ENCODE measurements around the gene PDZD7. TPM values are rescaled to one million over a fixed set of nuclear protein-coding genes. Genes with fewer than 3 reads are reported as not detected.
"Not testable (repeated sequence)": the region's sequence is repeated elsewhere in the genome, so short reads cannot be mapped to it uniquely, and the experiment has no call there.

Gene PDZD7
- total RNA-seq, 1 donor from 2014 or later: 1.9 TPM

DNA sequence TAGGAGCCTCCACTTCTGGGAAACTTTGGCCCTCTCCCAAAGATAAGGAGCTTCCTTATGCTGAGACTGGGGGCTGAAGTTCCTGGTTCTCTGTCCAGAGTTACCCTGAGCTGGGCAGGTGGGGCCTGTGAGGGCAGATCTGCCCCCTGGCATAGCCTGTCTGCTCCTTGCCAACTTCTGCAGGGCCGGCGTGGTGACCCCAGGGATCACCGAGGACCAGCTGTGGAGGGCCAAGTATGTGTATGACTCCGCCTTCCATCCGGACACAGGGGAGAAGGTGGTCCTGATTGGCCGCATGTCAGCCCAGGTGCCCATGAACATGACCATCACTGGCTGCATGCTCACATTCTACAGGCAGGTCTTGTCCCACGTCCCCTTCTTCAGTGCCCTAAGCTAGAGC lies 4.4 kb upstream of the PDZD7 start:
- Mint-ChIP-seq H3K9me3 (ENCODE audit: unreplicated experiment) (no peaks in the 10 kb centered on the region), H3K36me3 (ENCODE audit: unreplicated experiment) (peaks cover 21% of the 10 kb centered on the region), H3K4me1 (ENCODE audit: unreplicated experiment) (peaks cover 21% of the 10 kb centered on the region), H3K27me3 (ENCODE audit: unreplicated experiment) (no peaks in the 10 kb centered on the region), H3K27ac (ENCODE audit: unreplicated experiment) (no peak overlapping the region), H3K4me3 (ENCODE audit: unreplicated experiment) (no peak overlapping the region)
- TF ChIP-seq, protein P1, sequence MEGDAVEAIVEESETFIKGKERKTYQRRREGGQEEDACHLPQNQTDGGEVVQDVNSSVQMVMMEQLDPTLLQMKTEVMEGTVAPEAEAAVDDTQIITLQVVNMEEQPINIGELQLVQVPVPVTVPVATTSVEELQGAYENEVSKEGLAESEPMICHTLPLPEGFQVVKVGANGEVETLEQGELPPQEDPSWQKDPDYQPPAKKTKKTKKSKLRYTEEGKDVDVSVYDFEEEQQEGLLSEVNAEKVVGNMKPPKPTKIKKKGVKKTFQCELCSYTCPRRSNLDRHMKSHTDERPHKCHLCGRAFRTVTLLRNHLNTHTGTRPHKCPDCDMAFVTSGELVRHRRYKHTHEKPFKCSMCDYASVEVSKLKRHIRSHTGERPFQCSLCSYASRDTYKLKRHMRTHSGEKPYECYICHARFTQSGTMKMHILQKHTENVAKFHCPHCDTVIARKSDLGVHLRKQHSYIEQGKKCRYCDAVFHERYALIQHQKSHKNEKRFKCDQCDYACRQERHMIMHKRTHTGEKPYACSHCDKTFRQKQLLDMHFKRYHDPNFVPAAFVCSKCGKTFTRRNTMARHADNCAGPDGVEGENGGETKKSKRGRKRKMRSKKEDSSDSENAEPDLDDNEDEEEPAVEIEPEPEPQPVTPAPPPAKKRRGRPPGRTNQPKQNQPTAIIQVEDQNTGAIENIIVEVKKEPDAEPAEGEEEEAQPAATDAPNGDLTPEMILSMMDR (IDR thresholded peaks at IDR 0.05): no peak
- DNase-seq (ENCODE audit: extremely low spot score, unreplicated experiment): no peak

DNA sequence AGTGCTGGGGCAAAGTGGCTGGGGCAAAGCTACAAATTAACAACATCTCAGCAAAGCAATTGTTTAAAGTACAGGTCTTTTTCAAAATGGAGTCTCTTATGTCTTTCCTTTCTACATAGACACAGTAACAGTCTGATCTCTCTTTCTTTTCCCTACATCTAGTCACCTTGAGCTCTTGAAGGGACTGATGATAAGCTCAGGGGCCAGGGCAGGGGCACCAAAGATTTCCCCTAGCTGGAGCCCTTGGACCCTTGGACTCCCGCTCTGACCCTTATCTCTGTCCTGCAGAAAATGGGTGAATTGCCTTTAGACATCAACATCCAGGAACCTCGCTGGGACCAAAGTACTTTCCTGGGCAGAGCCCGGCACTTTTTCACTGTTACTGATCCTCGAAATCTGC lies 3.5 kb upstream of the PDZD7 start:
- Mint-ChIP-seq H3K4me1 (ENCODE audit: unreplicated experiment) (peaks cover 21% of the 10 kb centered on the region), H3K36me3 (ENCODE audit: unreplicated experiment) (peaks cover 21% of the 10 kb centered on the region)
- not testable (repeated sequence) for H3K9me3 Mint-ChIP-seq (ENCODE audit: unreplicated experiment); H3K27ac Mint-ChIP-seq (ENCODE audit: unreplicated experiment); DNase-seq (ENCODE audit: extremely low spot score, unreplicated experiment); H3K4me3 Mint-ChIP-seq (ENCODE audit: unreplicated experiment); H3K27me3 Mint-ChIP-seq (ENCODE audit: unreplicated experiment)

DNA sequence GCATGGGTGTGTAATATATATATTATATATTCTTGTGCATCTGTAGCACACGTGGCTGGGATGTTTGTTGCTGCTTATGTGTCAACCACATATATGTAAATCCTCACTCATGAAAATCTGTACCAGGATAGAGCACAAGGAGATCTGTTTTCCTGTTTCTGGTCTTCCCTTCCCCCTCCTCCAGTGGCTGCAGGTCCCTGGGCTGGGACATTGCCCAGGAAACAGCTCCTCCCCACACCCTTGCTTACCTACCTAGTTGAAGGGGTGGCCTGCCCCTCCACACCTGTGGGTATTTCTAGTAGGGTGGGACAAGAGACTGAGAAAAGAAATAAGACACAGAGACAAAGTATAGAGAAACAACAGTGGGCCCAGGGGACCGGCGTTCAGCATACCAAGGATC lies 2.3 kb upstream of the PDZD7 start:
- Mint-ChIP-seq H3K4me1 (ENCODE audit: unreplicated experiment) (peaks cover 26% of the 10 kb centered on the region), H3K4me3 (ENCODE audit: unreplicated experiment) (peak overlapping the region; percentile 84), H3K27ac (ENCODE audit: unreplicated experiment) (peak overlapping the region; percentile 95), H3K9me3 (ENCODE audit: unreplicated experiment) (no peaks in the 10 kb centered on the region), H3K27me3 (ENCODE audit: unreplicated experiment) (no peaks in the 10 kb centered on the region), H3K36me3 (ENCODE audit: unreplicated experiment) (peaks cover 16% of the 10 kb centered on the region)
- TF ChIP-seq, protein P1 (IDR thresholded peaks at IDR 0.05): no peak
- no peak for DNase-seq (ENCODE audit: extremely low spot score, unreplicated experiment)

DNA sequence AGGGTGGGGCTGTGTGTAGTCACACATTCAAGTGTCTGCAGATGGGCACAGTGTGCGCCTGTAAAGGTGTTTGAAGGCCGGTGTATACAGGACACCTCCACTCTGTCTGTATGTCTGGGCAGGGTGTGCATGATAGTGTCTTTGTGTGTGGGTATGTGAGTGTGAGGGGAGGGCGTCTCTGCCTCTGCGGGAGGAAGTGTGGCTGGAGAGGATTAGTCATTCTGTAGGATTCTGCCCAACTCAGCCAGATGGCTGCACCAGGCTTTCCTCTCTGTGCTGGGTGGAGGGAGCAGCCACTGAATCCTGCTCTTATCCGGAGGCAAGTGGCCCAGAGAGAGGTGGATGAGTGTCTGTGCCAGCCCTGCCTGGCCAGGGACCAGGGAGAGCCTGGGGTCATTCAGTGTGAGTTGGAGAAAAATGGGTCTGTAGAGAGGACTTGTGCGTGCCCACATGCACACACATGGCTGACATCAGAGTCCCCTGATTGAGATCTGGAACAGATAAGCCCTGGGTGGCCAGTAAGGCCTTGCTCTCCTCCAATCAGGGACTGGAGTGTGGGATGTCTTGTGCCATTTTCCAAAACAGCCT lies 1.8 kb upstream of the PDZD7 start:
- TF ChIP-seq, protein P1 (IDR thresholded peaks at IDR 0.05): no peak
- Mint-ChIP-seq H3K4me1 (ENCODE audit: unreplicated experiment) (peaks cover 26% of the 10 kb centered on the region), H3K36me3 (ENCODE audit: unreplicated experiment) (peaks cover 10% of the 10 kb centered on the region), H3K9me3 (ENCODE audit: unreplicated experiment) (no peaks in the 10 kb centered on the region), H3K27me3 (ENCODE audit: unreplicated experiment) (no peaks in the 10 kb centered on the region), H3K4me3 (ENCODE audit: unreplicated experiment) (peak overlapping the region; percentile 84), H3K27ac (ENCODE audit: unreplicated experiment) (peak overlapping the region; percentile 95)
- no peak for DNase-seq (ENCODE audit: extremely low spot score, unreplicated experiment)

DNA sequence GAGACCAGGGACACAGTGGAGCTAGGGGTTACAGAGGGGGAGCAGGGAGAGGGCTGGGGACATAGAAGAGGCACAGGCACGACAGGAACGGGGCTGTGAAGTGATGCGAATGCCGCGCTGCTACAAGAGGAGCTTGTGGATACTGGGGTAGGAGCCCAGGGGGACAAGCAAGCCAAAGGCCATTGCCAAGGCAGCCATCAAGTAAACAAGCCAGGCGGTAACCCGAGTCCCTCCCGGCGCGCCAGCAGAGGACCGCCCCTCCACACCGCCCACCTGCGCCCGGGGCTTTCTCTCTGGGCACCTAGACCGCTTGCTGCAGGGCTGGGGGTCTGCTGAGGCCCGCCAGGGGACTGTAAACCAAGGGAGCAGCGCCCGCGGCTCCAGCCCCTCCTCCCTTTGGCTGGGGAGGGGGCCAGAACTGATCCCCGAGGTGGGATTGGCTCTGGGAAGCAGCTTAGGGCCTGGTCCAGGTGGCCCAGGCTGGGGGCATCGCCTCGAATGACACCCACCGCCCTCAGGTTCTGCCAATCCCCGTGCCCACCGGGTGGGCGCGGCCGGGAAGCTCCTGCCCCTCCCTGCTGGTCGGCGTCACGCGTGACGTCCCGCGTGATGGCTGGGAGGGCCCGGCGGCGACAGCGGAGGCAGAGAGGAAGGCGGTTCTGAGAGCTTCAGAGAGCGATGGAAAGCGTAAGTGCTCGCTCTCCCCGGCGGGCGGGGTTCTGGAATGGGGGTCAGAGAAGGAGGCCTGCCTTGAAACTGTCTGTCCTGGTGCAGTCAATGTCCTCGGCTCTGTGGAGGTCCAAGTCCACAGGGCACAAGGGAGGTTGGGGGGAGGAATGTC lies 1.1 kb upstream of the PDZD7 start:
- peak overlapping the region; percentile 95 for H3K27ac Mint-ChIP-seq (ENCODE audit: unreplicated experiment)
- TF ChIP-seq, protein P1 (IDR thresholded peaks at IDR 0.05): no peak
- peaks cover 3% of the 10 kb centered on the region for H3K36me3 Mint-ChIP-seq (ENCODE audit: unreplicated experiment)

More for the DNA sequence above, 1.1 kb upstream of the PDZD7 start:
- peak; percentile 90 for DNase-seq (ENCODE audit: extremely low spot score, unreplicated experiment)
- peaks cover 26% of the 10 kb centered on the region for H3K4me1 Mint-ChIP-seq (ENCODE audit: unreplicated experiment)
- H3K9me3 Mint-ChIP-seq (ENCODE audit: unreplicated experiment): no peaks in the 10 kb centered on the region
- no peaks in the 10 kb centered on the region for H3K27me3 Mint-ChIP-seq (ENCODE audit: unreplicated experiment)
- peak overlapping the region; percentile 84 for H3K4me3 Mint-ChIP-seq (ENCODE audit: unreplicated experiment)

Data from osteocyte (in vitro differentiated cells).